ENCODE measurements around the gene GPR137B. TPM values are rescaled to one million over a fixed set of nuclear protein-coding genes. Genes with fewer than 3 reads are reported as not detected.

The GPR137B gene
- total and polyA plus RNA-seq, 8 donors = 2.9 to 64.8 (median 12.5) TPM

DNA sequence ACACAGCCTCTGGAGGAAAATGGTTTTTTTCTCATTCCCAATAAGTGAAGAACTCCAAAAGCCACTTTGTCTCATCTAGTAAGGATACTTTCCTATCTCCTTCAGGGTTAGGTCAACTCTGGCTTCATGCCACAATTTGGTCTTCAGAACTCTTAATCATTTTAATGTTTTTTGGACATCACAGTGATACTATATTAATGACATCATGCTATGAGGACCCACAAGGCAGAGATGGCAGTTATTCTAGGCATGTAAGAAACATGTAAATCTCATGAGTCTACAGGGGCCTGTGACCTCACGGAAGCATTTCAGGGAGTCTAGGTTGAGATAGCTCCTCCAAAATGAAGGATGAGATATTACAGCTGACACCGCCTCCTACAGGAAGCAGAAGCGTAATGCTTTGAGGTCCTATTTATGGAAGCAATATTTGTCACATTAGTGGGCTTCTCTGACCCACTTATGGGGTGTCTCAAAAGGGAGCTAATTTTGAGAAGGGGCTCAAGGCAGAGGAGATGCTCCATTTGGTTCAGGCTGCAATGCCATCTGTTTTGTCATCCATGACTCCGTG lies 5.0 kb upstream of the GPR137B start:
- intact Hi-C loops (cut with DNase I; ENCODE audit: low total_unique reads) = no loop called here
- no peaks in the 10 kb centered on the region for H3K9me3 ChIP-seq
- no peak overlapping the region for H3K4me3 ChIP-seq
- H3K4me1 ChIP-seq = peaks cover 12 to 14% (median 13%) of the 10 kb centered on the region in 4 donors
- peaks cover 0 to 28% (median 0%) of the 10 kb centered on the region in 3 donors for H3K27me3 ChIP-seq
- H3K27ac ChIP-seq = no peak overlapping the region
- no peak for DNase-seq
- TF ChIP-seq POLR2AphosphoS5 (IDR thresholded peaks at IDR 0.05) = no peak
- no peak for TF ChIP-seq EP300 (IDR thresholded peaks at IDR 0.05)
- TF ChIP-seq, protein P1, sequence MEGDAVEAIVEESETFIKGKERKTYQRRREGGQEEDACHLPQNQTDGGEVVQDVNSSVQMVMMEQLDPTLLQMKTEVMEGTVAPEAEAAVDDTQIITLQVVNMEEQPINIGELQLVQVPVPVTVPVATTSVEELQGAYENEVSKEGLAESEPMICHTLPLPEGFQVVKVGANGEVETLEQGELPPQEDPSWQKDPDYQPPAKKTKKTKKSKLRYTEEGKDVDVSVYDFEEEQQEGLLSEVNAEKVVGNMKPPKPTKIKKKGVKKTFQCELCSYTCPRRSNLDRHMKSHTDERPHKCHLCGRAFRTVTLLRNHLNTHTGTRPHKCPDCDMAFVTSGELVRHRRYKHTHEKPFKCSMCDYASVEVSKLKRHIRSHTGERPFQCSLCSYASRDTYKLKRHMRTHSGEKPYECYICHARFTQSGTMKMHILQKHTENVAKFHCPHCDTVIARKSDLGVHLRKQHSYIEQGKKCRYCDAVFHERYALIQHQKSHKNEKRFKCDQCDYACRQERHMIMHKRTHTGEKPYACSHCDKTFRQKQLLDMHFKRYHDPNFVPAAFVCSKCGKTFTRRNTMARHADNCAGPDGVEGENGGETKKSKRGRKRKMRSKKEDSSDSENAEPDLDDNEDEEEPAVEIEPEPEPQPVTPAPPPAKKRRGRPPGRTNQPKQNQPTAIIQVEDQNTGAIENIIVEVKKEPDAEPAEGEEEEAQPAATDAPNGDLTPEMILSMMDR (IDR thresholded peaks at IDR 0.05) = no peak
- no peak for TF ChIP-seq POLR2A (IDR thresholded peaks at IDR 0.05)
- no peaks in the 10 kb centered on the region for H3K36me3 ChIP-seq
- 87 to 94% (median 91%) methylated on average over 4 of the region's 4 CpGs for WGBS, 5 donors

DNA sequence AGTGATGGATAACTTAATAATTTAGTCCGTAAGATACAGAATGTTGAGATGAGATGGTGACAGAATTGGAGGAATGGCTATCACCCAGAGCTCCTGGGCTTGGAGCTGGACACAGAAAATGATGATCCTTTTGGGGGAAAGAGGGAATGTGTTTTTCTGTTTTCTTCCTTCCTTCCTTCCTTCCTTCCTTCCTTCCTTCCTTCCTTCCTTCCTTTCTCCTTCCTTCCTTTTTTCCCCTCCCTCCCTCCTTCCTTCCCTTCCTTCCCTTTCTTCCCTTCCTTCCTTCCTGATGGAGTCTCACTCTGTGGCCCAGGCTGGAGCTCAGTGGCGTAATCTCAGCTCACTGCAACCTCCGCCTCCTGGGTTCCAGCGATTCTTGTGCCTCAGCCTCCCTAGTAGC lies 2.8 kb upstream of the GPR137B start:
- H3K36me3 ChIP-seq = no peaks in the 10 kb centered on the region
- intact Hi-C loops (cut with DNase I; ENCODE audit: low total_unique reads) = no loop called here
- H3K4me3 ChIP-seq = no peak overlapping the region
- 93 to 98% (median 96%) methylated on average over 4 of the region's 4 CpGs for WGBS, 5 donors
- TF ChIP-seq, protein P1 (IDR thresholded peaks at IDR 0.05) = no peak
- TF ChIP-seq POLR2A (IDR thresholded peaks at IDR 0.05) (no peak), EP300 (IDR thresholded peaks at IDR 0.05) (no peak), POLR2AphosphoS5 (IDR thresholded peaks at IDR 0.05) (no peak)
- no peak overlapping the region for H3K27ac ChIP-seq
- no peak for DNase-seq
- peaks cover 0 to 28% (median 0%) of the 10 kb centered on the region in 3 donors for H3K27me3 ChIP-seq
- H3K4me1 ChIP-seq = peaks cover 26 to 33% (median 32%) of the 10 kb centered on the region in 4 donors
- no peaks in the 10 kb centered on the region for H3K9me3 ChIP-seq

DNA sequence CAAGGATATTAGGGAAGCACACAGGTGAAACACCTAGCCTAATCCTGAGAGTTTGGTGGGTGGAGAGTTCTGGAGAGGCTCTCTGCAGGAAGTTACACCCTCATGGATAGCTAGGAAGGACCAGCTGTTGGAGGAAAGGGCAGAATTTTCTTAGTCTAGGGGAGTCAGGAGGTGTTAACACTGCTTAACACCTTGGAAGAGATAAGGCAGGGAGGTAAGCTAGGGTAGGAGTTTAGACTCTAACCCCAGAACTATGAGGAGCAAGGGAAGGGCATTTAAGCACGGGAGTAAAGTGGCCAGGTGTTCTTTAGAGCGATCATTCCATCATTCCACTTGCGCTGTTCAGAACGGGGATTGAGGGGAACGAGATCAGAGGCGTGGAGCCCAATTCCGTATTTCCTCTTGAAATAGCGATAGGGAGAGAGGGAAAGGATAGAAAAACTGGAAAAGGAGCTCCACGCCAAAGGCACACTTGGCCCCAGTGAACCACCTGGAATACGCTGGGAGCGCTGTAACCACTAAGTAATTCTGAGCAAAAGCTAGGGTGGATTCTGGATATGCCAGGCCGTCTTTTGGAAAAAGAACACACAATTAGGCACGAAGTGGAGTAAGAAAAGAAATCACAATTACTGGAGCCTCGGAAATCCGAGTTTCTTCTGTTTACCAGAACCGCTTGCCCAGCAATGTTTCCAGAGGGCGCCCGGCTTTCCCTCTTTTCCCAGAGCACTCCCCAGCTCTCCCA lies 1.5 kb upstream of the GPR137B start:
- H3K4me3 ChIP-seq = peak overlapping the region; percentile 71 to 92 (median 80)
- H3K27ac ChIP-seq = peak overlapping the region in 4 of 5 donors; percentile 24 to 69 (median 40)
- H3K9me3 ChIP-seq = no peaks in the 10 kb centered on the region
- peak in 1 of 2 donors; percentile 22 for DNase-seq
- 8 to 14% (median 12%) methylated on average over 18 of the region's 18 CpGs for WGBS, 5 donors
- peaks cover 0 to 28% (median 0%) of the 10 kb centered on the region in 3 donors for H3K27me3 ChIP-seq
- TF ChIP-seq POLR2A (IDR thresholded peaks at IDR 0.05) = no peak
- TF ChIP-seq POLR2AphosphoS5 (IDR thresholded peaks at IDR 0.05) = no peak
- TF ChIP-seq, protein P1 (IDR thresholded peaks at IDR 0.05) = no peak
- no peak for TF ChIP-seq EP300 (IDR thresholded peaks at IDR 0.05)
- H3K4me1 ChIP-seq = peaks cover 26 to 46% (median 39%) of the 10 kb centered on the region in 4 donors
- H3K36me3 ChIP-seq = no peaks in the 10 kb centered on the region
- intact Hi-C loops (cut with DNase I; ENCODE audit: low total_unique reads) = no loop called here

DNA sequence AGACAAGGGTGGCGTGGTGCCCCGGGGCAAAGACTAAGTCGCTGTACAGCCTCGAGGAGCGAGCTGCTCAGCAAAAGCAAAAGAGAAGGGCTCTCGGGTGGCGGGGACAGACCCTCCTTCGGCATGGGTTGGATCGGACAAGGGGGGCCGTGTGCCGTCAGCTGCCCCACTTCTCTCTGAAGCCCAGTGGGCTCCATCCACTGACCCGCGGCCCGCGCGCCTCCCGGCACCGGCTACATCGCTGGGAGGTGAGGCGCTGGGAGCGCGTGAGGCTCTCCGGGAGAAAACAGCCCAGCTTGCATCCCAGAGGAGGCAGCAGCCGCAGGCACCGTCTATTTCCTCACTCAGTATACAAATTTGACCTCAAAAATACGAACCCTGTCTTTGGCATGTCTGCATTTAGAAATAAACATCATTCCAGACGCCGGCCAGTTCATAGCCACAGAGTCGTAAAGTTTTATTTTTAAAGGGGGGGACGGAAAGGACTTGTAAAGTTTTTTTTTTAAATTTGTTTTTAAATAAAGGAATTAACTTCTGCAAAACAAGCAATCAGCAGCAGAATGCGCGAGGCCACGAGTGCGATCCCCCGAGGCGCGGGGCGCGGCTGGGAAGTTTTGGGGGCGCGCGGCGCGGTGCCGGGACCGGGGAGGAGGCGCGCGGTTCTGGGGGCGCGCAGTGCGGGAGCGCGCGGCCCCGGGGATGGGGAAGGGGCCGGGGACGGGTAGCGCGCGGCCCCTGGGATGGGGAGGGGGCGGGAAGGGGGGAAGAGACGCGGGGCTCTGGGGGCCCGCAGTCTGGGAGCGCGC lies 689 bp upstream of the GPR137B start:
- Histone ChIP-seq H3K27ac (peak overlapping the region; percentile 24 to 69 (median 40)), H3K27me3 (peaks cover 0 to 28% (median 0%) of the 10 kb centered on the region in 3 donors), H3K4me3 (peak overlapping the region; percentile 71 to 92 (median 80)), H3K36me3 (no peaks in the 10 kb centered on the region), H3K4me1 (peaks cover 26 to 48% (median 39%) of the 10 kb centered on the region in 4 donors), H3K9me3 (no peaks in the 10 kb centered on the region)
- 1% methylated on average over 56 to 67 of the region's 67 CpGs for WGBS, 5 donors
- intact Hi-C loops (cut with DNase I; ENCODE audit: low total_unique reads) = no loop called here
- peak; percentile 51 to 66 for DNase-seq
- TF ChIP-seq POLR2AphosphoS5 (IDR thresholded peaks at IDR 0.05) (no peak), POLR2A (IDR thresholded peaks at IDR 0.05) (no peak), EP300 (IDR thresholded peaks at IDR 0.05) (no peak)
